WI38 (cell line): ENCODE results near the gene PRSS36.

ENCODE experiments used
- H3K4me3 ChIP-seq: 2 replicates; pipeline ENCODE4 v1.5.1; 2011; ENCODE audit warnings: low read depth, mild to moderate bottlenecking, control low read depth, low read length
- CTCF ChIP-seq: IDR thresholded peaks from 2 replicates; pipeline ENCODE4 v1.5.1; 2012; ENCODE audit warnings: low read depth, mild to moderate bottlenecking, control low read depth, low read length

The PRSS36 gene

DNA sequence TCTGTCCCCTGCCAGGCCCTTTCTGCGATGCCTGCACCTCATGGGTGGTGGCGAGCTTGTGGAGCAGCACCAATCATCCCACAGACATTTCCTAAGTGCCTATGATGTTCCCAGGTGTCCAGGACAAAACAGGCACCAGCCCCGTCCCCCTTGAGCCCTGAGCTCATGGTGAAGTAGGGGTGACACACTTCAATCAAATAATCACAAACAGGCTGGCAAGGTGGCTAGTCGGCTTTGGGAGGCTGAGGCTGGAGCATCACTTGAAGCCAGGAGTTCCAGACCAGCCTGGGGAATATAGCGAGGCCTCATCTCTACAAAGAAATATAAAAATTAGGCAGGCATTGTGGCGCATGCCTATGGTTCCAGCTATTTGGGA is 13.6 kb downstream of the PRSS36 start:
- TF ChIP-seq CTCF, result no peak
- no peak overlapping the region for H3K4me3 ChIP-seq

GRCh38 chr16:31135535-31136286 is 14.2 kb downstream of the PRSS36 start, which contains the start of gene PRSS8:
Gene PRSS8 (minus strand): TSS chr16:31135727. CDS start chr16:31135498, 229 bp downstream.
- no peak within 1 kb of the TSS for H3K4me3 ChIP-seq
- no peak for TF ChIP-seq CTCF

GRCh38 chr16:31134625-31135534 is 15.0 kb downstream of the PRSS36 start:
- no peak for TF ChIP-seq CTCF
- no peak overlapping the region for H3K4me3 ChIP-seq

DNA sequence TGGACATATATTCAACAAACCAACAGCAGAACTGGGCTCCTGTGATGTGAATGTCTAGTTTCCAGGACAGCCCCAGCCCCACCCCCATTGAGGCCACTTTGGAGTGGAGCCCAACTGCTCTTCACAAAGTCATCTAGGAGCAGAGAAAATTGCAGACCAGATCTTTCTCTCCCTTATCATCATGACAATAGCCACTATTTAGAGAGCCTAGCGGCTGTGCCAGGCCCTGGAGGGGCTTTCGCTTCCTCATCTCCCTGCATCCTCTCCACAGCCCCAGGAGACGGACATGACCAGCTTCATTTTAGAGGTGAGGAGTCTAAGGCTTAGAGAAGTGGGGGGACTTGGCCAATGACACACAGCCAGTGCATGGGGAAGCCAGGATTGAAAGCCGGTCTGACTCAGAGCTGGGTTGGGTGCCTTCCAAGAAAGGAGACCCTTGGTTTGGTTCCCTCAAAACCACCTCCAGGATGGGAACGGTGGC is 15.7 kb downstream of the PRSS36 start:
- H3K4me3 ChIP-seq, result no peak overlapping the region
- TF ChIP-seq CTCF, result no peak

GRCh38 chr16:31133046-31133501 is 16.8 kb downstream of the PRSS36 start:
- no peak overlapping the region for H3K4me3 ChIP-seq
- no peak for TF ChIP-seq CTCF

- TF ChIP-seq CTCF, result no peak
- no peak overlapping the region for H3K4me3 ChIP-seq
Observed at GRCh38 chr16:31132303-31132979, 17.4 kb downstream of the PRSS36 start.
